SU-DHL-6 (cell line): ENCODE results near the gene SMIM17.

Experiments
- H2AFZ ChIP-seq: fragments of 200-600 bp; sonication (generic); 2 replicates; pipeline ENCODE4 v1.6.1; 2014; ENCODE audit warnings: low read depth, mild to moderate bottlenecking, moderate library complexity, mixed read lengths, antibody characterized with exemption, low read length; ENCODE audit not compliant: severe bottlenecking
- H3F3A ChIP-seq: fragments of 200-600 bp; shearing (Covaris generic); 2 replicates; pipeline ENCODE4 v1.6.0; 2016; ENCODE audit warnings: antibody characterized with exemption, mild to moderate bottlenecking; ENCODE audit not compliant: insufficient read depth
- H3K27ac ChIP-seq: fragments of 200-600 bp; sonication (generic); 2 replicates; pipeline ENCODE4 v1.5.1; 2016; ENCODE audit warnings: low read depth, mild to moderate bottlenecking, low read length, moderate library complexity, mixed read lengths
- H3K27me3 ChIP-seq: fragments of 200-600 bp; sonication (generic), shearing (Covaris generic); 2 replicates; pipeline ENCODE4 v1.6.0; 2014; ENCODE audit warnings: mild to moderate bottlenecking, low read length
- H3K36me3 ChIP-seq: fragments of 200-600 bp; sonication (generic); 2 replicates; pipeline ENCODE4 v1.6.1; 2014; ENCODE audit warnings: mild to moderate bottlenecking, low read length, mixed read lengths
- H3K4me2 ChIP-seq: fragments of 300-600, 200-600 bp; shearing (Covaris generic), sonication (generic); 2 replicates; pipeline ENCODE4 v1.6.0; 2014; ENCODE audit warnings: low read length, low read depth, mild to moderate bottlenecking; ENCODE audit not compliant: poor library complexity, severe bottlenecking
- H3K4me3 ChIP-seq: fragments of 200-600 bp; sonication (generic); 2 replicates; pipeline ENCODE4 v1.5.1; 2014; ENCODE audit warnings: antibody characterized with exemption, low read length, mild to moderate bottlenecking, mixed read lengths; ENCODE audit not compliant: insufficient read depth, poor library complexity, severe bottlenecking
- H3K79me2 ChIP-seq: fragments of 200-600 bp; sonication (generic); 2 replicates; pipeline ENCODE4 v1.6.1; 2014; ENCODE audit warnings: mild to moderate bottlenecking, low read length, moderate library complexity; ENCODE audit not compliant: insufficient read depth
- H3K9ac ChIP-seq: fragments of 200-600 bp; sonication (generic); 2 replicates; pipeline ENCODE4 v1.7.0; 2014; ENCODE audit warnings: mild to moderate bottlenecking, low read length
- H3K9me2 ChIP-seq: fragments of 200-600 bp; sonication (generic); replicated peaks from 2 replicates; pipeline ENCODE4 v1.6.1; 2014; ENCODE audit warnings: low read length; ENCODE audit not compliant: insufficient read depth
- H3K9me3 ChIP-seq: fragments of 200-600 bp; sonication (generic); 2 replicates; pipeline ENCODE4 v1.6.1; 2014; ENCODE audit warnings: low read length, mixed read lengths; ENCODE audit not compliant: insufficient read depth
- H4K20me1 ChIP-seq: fragments of 200-600 bp; sonication (generic); 2 replicates; pipeline ENCODE4 v1.6.1; 2014; ENCODE audit warnings: low read depth, mild to moderate bottlenecking, antibody characterized with exemption, low read length, moderate library complexity, mixed read lengths
- EZH2phosphoT487 ChIP-seq: fragments of 200-600 bp; sonication (generic), shearing (Covaris generic); conservative IDR thresholded peaks from 2 replicates; pipeline ENCODE4 v1.6.1; 2018; ENCODE audit warnings: mild to moderate bottlenecking, antibody characterized with exemption, low read length, moderate library complexity, mixed read lengths
- TF ChIP-seq, protein P1 (sequence below): fragments of 200-600 bp; sonication (generic); IDR thresholded peaks from one replicate; pipeline ENCODE4 v1.5.1; 2017; ENCODE audit warnings: antibody characterized with exemption, mild to moderate bottlenecking, low read length, moderate library complexity; ENCODE audit not compliant: insufficient read depth, poor library complexity, severe bottlenecking

The SMIM17 gene

GRCh38 chr19:56678205-56678604 is 35.2 kb downstream of the SMIM17 start:
- no peaks in the 10 kb centered on the region for H3K9me3 ChIP-seq
- no peaks in the 10 kb centered on the region for H3K36me3 ChIP-seq
- H3K27ac ChIP-seq, result no peak overlapping the region
- H3K9me2 ChIP-seq, result no peaks in the 10 kb centered on the region
- no peak for TF ChIP-seq EZH2phosphoT487
- TF ChIP-seq, protein P1, sequence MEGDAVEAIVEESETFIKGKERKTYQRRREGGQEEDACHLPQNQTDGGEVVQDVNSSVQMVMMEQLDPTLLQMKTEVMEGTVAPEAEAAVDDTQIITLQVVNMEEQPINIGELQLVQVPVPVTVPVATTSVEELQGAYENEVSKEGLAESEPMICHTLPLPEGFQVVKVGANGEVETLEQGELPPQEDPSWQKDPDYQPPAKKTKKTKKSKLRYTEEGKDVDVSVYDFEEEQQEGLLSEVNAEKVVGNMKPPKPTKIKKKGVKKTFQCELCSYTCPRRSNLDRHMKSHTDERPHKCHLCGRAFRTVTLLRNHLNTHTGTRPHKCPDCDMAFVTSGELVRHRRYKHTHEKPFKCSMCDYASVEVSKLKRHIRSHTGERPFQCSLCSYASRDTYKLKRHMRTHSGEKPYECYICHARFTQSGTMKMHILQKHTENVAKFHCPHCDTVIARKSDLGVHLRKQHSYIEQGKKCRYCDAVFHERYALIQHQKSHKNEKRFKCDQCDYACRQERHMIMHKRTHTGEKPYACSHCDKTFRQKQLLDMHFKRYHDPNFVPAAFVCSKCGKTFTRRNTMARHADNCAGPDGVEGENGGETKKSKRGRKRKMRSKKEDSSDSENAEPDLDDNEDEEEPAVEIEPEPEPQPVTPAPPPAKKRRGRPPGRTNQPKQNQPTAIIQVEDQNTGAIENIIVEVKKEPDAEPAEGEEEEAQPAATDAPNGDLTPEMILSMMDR, result no peak
- no peaks in the 10 kb centered on the region for H3F3A ChIP-seq
- no peak overlapping the region for H2AFZ ChIP-seq
- H3K4me3 ChIP-seq, result no peak overlapping the region
- H3K9ac ChIP-seq, result no peak overlapping the region
- no peaks in the 10 kb centered on the region for H3K27me3 ChIP-seq
- no peaks in the 10 kb centered on the region for H3K79me2 ChIP-seq
- no peaks in the 10 kb centered on the region for H4K20me1 ChIP-seq
- no peak overlapping the region for H3K4me2 ChIP-seq

GRCh38 chr19:56681702-56682101 is 38.7 kb downstream of the SMIM17 start:
- no peak overlapping the region for H3K9ac ChIP-seq
- H3K4me3 ChIP-seq, result no peak overlapping the region
- no peaks in the 10 kb centered on the region for H3K9me3 ChIP-seq
- H3F3A ChIP-seq, result no peaks in the 10 kb centered on the region
- H3K79me2 ChIP-seq, result no peaks in the 10 kb centered on the region
- TF ChIP-seq, protein P1, result no peak
- TF ChIP-seq EZH2phosphoT487, result no peak
- no peaks in the 10 kb centered on the region for H4K20me1 ChIP-seq
- no peaks in the 10 kb centered on the region for H3K27me3 ChIP-seq
- no peaks in the 10 kb centered on the region for H3K36me3 ChIP-seq
- H2AFZ ChIP-seq, result no peak overlapping the region
- H3K27ac ChIP-seq, result no peak overlapping the region
- H3K4me2 ChIP-seq, result no peak overlapping the region
- no peaks in the 10 kb centered on the region for H3K9me2 ChIP-seq

- TF ChIP-seq, protein P1, result no peak
- TF ChIP-seq EZH2phosphoT487, result no peak
- H3K4me3 ChIP-seq, result no peak overlapping the region
- no peak overlapping the region for H3K27ac ChIP-seq
- no peak overlapping the region for H3K4me2 ChIP-seq
- no peaks in the 10 kb centered on the region for H3K9me3 ChIP-seq
- no peaks in the 10 kb centered on the region for H4K20me1 ChIP-seq
- no peaks in the 10 kb centered on the region for H3K79me2 ChIP-seq
- no peak overlapping the region for H2AFZ ChIP-seq
- no peaks in the 10 kb centered on the region for H3K36me3 ChIP-seq
- H3K9ac ChIP-seq, result no peak overlapping the region
- no peaks in the 10 kb centered on the region for H3F3A ChIP-seq
- H3K9me2 ChIP-seq, result no peaks in the 10 kb centered on the region
- H3K27me3 ChIP-seq, result no peaks in the 10 kb centered on the region
These were observed 40.2 kb downstream of the SMIM17 start for GRCh38 chr19:56683116-56683515.
